Hepatocyte (in vitro differentiated cells): ENCODE results near the gene GPRIN2. TPM values are rescaled to one million over a fixed set of nuclear protein-coding genes. Genes with fewer than 3 reads are reported as not detected.

Experiments
- DNase-seq: peaks from one replicate; pipeline ENCODE4 v3.0.0-alpha.2; 2016; ENCODE audit warnings: low spot score
- H2AFZ ChIP-seq: fragments of 200-600 bp; sonication (generic); 2 replicates; pipeline ENCODE4 v1.6.0; 2016; ENCODE audit warnings: antibody characterized with exemption, mild to moderate bottlenecking
- H3K27ac ChIP-seq: fragments of 200-600 bp; sonication (generic); 2 replicates; pipeline ENCODE4 v1.5.1; 2016; ENCODE audit warnings: mild to moderate bottlenecking
- H3K27me3 ChIP-seq: fragments of 200-600 bp; sonication (generic); 2 replicates; pipeline ENCODE4 v1.6.1; 2016
- H3K36me3 ChIP-seq: fragments of 200-600 bp; sonication (generic); replicated peaks from 2 replicates; pipeline ENCODE4 v1.5.1; 2016; ENCODE audit warnings: low read depth; ENCODE audit not compliant: insufficient read depth
- H3K4me1 ChIP-seq: fragments of 200-600 bp; sonication (generic); 2 replicates; pipeline ENCODE4 v1.5.1; 2016; ENCODE audit warnings: mild to moderate bottlenecking, moderate library complexity; ENCODE audit not compliant: insufficient read depth
- H3K4me2 ChIP-seq: fragments of 200-600 bp; sonication (generic); 2 replicates; pipeline ENCODE4 v1.6.0; 2016
- H3K4me3 ChIP-seq: fragments of 200-600 bp; sonication (generic); 2 replicates; pipeline ENCODE4 v1.5.1; 2016; ENCODE audit warnings: mild to moderate bottlenecking
- H3K79me2 ChIP-seq: fragments of 200-600 bp; sonication (generic); 2 replicates; pipeline ENCODE4 v1.6.0; 2017; ENCODE audit warnings: mild to moderate bottlenecking
- H3K9me2 ChIP-seq: fragments of 200-600 bp; sonication (generic); replicated peaks from 2 replicates; pipeline ENCODE4 v1.6.0; 2017; ENCODE audit warnings: mild to moderate bottlenecking; ENCODE audit not compliant: insufficient read depth
- H3K9me3 ChIP-seq: fragments of 200-600 bp; sonication (generic); 2 replicates; pipeline ENCODE4 v1.5.1; 2016; ENCODE audit warnings: low read depth, mild to moderate bottlenecking
- H4K20me1 ChIP-seq: fragments of 200-600 bp; sonication (generic); 2 replicates; pipeline ENCODE4 v1.6.0; 2016; ENCODE audit warnings: mild to moderate bottlenecking; ENCODE audit not compliant: insufficient read depth, poor library complexity, severe bottlenecking
- CTCF ChIP-seq: fragments of 200-600 bp; sonication (generic); IDR thresholded peaks from 2 replicates; pipeline ENCODE4 v1.5.1; 2016; ENCODE audit warnings: antibody characterized with exemption, mild to moderate bottlenecking; ENCODE audit not compliant: poor library complexity
- EZH2 ChIP-seq: fragments of 200-600 bp; sonication (generic); IDR thresholded peaks from 2 replicates; pipeline ENCODE4 v1.6.1; 2016; ENCODE audit warnings: antibody characterized with exemption, mild to moderate bottlenecking, borderline replicate concordance
- EZH2phosphoT487 ChIP-seq: fragments of 200-600 bp; sonication (generic); IDR thresholded peaks from one replicate; pipeline ENCODE4 v1.6.1; 2018; ENCODE audit warnings: antibody characterized with exemption, mild to moderate bottlenecking, low read depth, moderate library complexity; ENCODE audit not compliant: unreplicated experiment, severe bottlenecking
- WGBS: methylation state at CpG from one replicate; pipeline ENCODE4 v1.1.6; 2016; ENCODE audit warnings: low lambda C conversion rate; ENCODE audit errors: missing lambda C conversion rate; 5-methylcytosine and 5-hydroxymethylcytosine counted together
- polyA plus RNA-seq: library from polyadenylated mRNA; unstranded; fragments of >200 nt; fragmentation: Nextera tagmentation; extraction: Ambion mirVana; gene quantifications from 2 replicates; pipeline ENCODE4 v1.2.1, GENCODE V29; 2016
- total RNA-seq: library from RNA; depleted of rRNA; stranded (reverse); fragments of >200 nt; gene quantifications from 2 replicates; pipeline ENCODE4 v1.2.3, GENCODE V29; 2014

Gene GPRIN2
- total and polyA plus RNA-seq, 2 experiments from 2014 or later = 15.0 to 23.4 TPM

GRCh38 chr10:46555713-46556514 is 544 bp downstream of the GPRIN2 start:
- peak overlapping the region; percentile 76 for H3K4me3 ChIP-seq
- H3K36me3 ChIP-seq = no peaks in the 10 kb centered on the region
- H4K20me1 ChIP-seq = no peaks in the 10 kb centered on the region
- peak overlapping the region; percentile 47 for H3K27ac ChIP-seq
- no peaks in the 10 kb centered on the region for H3K9me3 ChIP-seq
- H3K79me2 ChIP-seq = no peaks in the 10 kb centered on the region
- 19% methylated on average over 34 of the region's 47 CpGs for WGBS
- no peaks in the 10 kb centered on the region for H3K9me2 ChIP-seq
- H2AFZ ChIP-seq = peak overlapping the region; percentile 88
- no peak for TF ChIP-seq CTCF
- TF ChIP-seq EZH2phosphoT487 = no peak
- no peak for TF ChIP-seq EZH2
- peak; percentile 73 for DNase-seq
- peaks cover 13% of the 10 kb centered on the region for H3K4me1 ChIP-seq
- peak overlapping the region; percentile 99 for H3K4me2 ChIP-seq
- peaks cover 13% of the 10 kb centered on the region for H3K27me3 ChIP-seq

- H3K9me2 ChIP-seq = no peaks in the 10 kb centered on the region
- H3K4me2 ChIP-seq = peak overlapping the region; percentile 99
- no peaks in the 10 kb centered on the region for H3K79me2 ChIP-seq
- TF ChIP-seq EZH2phosphoT487 (no peak), CTCF (no peak), EZH2 (no peak)
- no peak overlapping the region for H3K4me3 ChIP-seq
- WGBS = 77% methylated on average over 4 of the region's 4 CpGs
- no peaks in the 10 kb centered on the region for H3K9me3 ChIP-seq
- H3K27ac ChIP-seq = no peak overlapping the region
- no peaks in the 10 kb centered on the region for H3K36me3 ChIP-seq
- H3K4me1 ChIP-seq = peaks cover 13% of the 10 kb centered on the region
- no peak for DNase-seq
- H4K20me1 ChIP-seq = no peaks in the 10 kb centered on the region
- H3K27me3 ChIP-seq = peaks cover 8% of the 10 kb centered on the region
- peak overlapping the region; percentile 88 for H2AFZ ChIP-seq
These were observed 1.1 kb downstream of the GPRIN2 start for GRCh38 chr10:46555366-46555712.

GRCh38 chr10:46554166-46554781 is 2.2 kb downstream of the GPRIN2 start:
- Histone ChIP-seq H3K4me1 (peaks cover 13% of the 10 kb centered on the region), H3K27ac (no peak overlapping the region), H3K27me3 (peaks cover 6% of the 10 kb centered on the region), H4K20me1 (no peaks in the 10 kb centered on the region), H2AFZ (no peak overlapping the region), H3K4me3 (no peak overlapping the region), H3K9me3 (no peaks in the 10 kb centered on the region), H3K9me2 (no peaks in the 10 kb centered on the region), H3K36me3 (no peaks in the 10 kb centered on the region), H3K4me2 (peak overlapping the region; percentile 13), H3K79me2 (no peaks in the 10 kb centered on the region)
- no peak for DNase-seq
- no peak for TF ChIP-seq EZH2phosphoT487
- TF ChIP-seq EZH2 = no peak
- TF ChIP-seq CTCF = no peak
- WGBS = 88% methylated on average over 7 of the region's 7 CpGs
